T1000 (cell line): Measurements from ENCODE around the gene VGLL2.
A peak's percentile ranks its signal among the peaks of the same experiment; 100 is the strongest.
"Not testable (repeated sequence)": the region's sequence is repeated elsewhere in the genome, so short reads cannot be mapped to it uniquely, and the experiment has no call there.

ENCODE experiments used
- DNase-seq: peaks from one replicate; lab custom pipeline; 2025; ENCODE audit warnings: mixed read lengths; lab: John Stamatoyannopoulos, UW

Gene VGLL2, protein sequence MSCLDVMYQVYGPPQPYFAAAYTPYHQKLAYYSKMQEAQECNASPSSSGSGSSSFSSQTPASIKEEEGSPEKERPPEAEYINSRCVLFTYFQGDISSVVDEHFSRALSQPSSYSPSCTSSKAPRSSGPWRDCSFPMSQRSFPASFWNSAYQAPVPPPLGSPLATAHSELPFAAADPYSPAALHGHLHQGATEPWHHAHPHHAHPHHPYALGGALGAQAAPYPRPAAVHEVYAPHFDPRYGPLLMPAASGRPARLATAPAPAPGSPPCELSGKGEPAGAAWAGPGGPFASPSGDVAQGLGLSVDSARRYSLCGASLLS

DNA sequence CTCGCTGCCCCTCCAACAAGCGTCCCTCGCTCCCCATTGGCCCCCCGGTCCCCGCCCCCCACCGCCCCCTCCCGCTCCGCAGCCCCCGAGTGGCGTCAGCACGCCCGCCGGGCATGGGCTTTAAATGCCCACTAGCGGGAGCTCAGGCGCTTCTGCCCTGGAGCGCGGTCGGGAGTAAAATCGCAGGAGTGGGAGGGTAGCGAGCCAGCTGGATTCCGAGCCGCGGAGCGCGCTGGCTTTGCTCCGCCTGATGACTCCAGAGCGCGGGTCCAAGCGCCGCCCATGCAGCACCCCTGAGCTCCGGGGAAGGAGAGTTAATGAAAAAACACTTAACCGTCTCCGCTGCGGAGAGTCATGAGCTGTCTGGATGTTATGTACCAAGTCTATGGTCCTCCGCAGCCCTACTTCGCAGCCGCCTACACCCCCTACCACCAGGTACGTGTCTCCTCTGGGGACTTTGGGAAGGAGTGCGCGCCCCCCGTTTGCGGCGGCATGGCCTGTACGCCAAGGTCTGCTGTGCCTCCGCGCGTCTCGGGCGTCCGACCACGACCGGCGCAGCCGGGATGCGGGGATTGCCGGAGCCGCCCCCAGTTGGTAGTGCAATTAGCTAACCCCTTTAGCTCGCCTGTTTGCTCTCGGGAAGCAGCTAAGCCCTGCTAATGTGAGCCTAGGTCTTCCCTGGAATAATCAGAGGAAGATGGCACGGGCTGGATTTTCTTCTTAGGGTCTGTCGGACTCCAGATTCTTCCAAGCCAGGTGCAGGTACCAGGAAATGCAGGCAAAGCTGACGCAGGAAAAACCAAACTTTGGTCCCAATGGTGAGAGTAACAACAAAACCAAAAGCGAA is at the start of gene VGLL2:
Gene VGLL2 (plus strand): TSS at position 149 of the 847 bp plus-strand sequence. CDS start 206 bp downstream, at position 355.
- DNase-seq, result peak; percentile 57

DNA sequence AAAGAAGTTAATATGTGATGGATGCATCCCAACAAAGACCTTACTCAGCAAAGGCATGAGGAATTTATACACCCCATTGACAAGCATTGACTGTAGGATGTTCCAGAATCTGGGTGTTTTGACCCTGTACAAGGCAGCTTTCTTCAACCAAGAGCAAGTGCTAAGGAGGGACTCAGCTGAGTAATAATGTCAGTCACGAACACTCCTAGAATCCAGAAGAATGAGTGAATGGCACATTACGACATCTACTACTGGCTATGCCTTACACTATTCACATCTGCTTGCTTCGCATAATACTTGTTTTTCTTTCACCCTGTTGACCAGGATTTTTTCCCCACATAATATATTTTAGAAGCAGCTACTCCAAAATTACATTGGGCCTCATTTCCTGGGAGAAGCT is 42.5 kb upstream of the VGLL2 start:
- no peak for DNase-seq

DNA sequence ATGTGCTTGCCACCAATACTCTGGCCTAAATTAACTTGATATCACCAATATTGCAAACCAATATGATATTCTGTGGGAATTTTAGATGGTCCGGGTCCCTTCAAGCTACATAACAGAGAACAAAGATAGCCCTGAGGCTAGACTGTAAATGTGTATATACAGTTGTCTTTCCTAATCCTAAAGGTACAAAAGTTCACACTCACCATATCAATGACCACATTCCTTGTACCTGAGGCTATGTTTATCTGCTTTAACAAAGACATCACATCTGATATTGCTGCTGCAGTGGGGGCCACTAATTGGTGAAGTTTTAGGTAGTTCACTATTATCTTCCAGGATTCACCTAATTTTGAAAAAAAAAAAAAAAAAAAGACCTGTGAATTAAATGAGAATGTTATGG is 38.6 kb upstream of the VGLL2 start:
- DNase-seq, result no peak

DNA sequence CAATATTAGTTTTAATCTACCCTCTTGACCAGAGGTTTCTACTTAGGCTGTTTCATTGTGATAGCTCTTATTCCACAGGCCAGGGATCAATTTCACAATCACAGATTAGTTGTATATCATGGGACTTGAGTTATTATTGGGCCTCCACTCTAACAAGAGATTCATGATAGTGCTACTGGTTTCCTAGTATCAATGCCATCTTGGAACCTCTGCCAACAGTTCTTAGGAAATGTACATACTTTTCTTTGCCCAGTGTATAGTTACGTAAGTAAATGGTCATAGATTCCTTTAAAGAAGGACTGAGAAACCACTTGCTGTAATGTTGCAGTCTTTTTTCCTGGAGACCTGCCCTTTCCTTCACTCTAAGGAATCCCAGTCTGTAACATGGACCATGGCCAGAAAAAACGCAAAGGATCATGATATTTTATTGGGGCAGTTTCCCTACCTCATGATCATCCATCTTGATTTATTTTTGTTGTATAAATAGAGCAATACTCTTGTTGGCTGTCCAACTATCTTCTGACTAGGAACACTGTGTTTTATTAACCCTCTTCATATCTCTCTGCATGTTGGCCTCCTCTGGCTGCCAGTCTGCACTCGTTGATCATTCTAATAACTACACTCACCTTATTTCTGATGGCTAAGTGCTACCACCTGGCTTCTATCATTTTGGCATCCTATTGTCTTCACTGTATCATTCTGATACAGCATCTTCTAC is 38.0 kb upstream of the VGLL2 start:
- no peak for DNase-seq

DNA sequence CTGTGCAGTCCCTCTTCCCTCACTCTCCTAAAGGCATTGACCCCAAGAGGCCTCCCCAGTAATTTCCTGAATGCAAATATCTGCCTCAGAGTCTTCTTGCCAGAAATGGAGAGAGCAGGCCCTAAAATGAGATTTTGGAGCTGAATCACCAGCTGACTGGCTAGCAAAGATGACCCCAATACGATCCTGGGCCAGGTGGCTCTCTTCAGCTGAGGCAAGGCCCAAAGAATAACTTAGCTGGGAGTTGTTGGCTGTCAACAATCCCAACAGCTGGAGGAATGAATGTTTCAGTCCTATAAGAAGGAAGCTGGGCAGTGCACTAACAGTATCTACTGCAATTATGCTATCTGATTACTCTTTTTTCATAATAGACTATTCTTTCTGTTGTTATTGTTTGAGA is 37.2 kb upstream of the VGLL2 start:
- no peak for DNase-seq

DNA sequence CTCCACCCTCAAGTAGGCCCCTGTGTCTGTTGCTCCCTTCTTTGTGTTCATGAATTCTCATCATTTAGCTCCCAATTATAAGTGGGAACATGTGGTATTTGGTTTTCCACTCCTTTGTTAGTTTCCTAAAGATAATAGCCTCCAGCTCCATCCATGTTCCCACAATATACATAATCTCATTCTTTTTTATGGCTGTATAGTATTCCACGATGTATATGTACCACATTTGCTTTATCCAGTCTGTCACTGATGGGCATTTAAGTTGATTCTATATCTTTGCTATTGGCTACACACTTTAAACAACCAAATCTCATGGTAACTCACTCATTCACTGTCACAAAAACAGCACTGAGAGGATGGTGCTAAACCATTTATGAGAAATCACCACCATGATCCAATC is 35.5 kb upstream of the VGLL2 start:
- DNase-seq, result no peak

DNA sequence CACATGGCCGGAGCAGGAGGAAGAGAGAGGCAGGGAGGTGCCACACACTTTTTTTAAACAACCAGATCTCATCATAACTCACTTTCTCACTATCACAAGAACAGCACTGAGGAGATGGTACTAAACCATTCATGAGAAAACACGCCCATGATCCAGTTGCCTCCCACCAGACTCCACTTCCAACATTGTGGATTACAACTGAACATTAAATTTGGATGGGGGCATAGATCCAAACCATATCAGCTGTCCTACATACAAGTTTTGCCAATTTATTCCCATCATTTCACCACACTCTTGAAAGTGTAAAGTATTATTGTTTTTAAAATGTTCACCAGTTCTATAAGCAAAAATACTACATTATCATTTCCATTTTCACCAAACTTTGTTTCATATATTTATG is 33.9 kb upstream of the VGLL2 start:
- no peak for DNase-seq

DNA sequence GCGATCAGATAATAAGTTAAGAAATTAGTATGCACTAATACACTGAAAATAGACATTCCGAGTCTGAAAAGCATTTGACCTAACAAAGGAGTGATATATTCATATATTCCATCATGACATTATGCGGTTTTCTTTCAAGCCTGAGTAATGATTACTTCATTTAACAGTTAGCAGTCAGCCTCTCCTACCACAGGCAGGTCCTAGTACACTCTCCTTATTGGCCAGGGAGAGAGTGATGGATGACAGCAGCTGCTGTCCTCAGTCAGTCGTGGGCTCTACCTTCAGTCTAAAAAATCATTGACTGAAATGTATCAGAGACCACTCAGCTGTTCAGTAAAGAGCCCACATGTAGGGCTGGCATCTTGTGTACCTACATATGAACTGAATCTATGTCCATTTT is 33.2 kb upstream of the VGLL2 start:
- no peak for DNase-seq

DNA sequence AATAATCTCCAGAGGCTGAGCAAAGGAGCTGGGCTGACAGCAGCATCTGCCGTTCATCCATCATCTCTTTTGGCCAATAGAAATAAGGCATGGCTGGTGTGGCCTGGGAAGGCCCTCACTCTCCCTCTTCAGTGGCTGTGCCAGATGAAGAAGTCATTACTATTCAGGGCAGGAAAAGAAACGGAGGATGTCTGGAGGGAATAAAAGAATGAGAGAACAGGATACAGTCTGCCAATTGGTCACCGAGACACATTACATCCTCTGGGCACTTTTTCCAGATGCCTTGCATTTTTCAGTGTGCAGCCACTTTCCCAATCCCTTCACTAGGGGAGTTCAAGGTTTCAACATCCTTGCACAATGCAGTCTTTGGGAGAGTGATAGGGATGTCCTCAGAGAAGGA is 32.2 kb upstream of the VGLL2 start:
- DNase-seq, result no peak

DNA sequence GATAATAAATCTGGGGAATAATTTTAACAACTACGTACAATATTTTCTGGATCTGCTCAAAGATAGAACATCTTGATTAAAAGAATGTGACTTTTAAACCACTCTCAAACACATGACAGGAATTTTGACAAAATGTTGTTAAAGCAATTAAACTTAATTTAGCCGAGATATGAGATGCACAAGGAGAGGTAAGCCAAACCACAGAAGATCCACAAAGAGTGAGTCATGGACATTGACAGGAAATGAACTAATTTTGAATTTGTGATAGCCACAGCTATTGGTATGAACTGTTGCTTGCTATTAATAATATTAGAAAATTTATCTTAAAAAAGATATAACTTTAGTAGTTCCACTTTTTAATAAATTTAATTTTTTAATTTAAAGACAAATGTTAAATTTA is 27.8 kb upstream of the VGLL2 start:
- no peak for DNase-seq

DNA sequence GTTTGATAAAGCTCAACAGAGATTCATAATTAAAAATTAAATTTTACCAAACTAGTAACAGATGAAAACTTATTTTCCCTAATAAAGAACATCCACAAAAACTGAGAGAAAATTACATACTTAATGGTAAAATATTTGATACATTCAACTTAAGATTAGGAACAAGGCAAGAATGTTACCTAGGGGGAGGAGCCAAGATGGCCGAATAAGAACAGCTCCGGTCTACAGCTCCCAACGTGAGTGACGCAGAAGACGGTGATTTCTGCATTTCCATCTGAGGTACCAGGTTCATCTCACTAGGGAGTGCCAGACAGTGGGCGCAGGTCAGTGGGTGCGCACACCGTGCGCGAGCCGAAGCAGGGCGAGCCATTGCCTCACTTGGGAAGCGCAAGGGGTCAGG is 20.8 kb upstream of the VGLL2 start:
- DNase-seq, result not testable (repeated sequence)

DNA sequence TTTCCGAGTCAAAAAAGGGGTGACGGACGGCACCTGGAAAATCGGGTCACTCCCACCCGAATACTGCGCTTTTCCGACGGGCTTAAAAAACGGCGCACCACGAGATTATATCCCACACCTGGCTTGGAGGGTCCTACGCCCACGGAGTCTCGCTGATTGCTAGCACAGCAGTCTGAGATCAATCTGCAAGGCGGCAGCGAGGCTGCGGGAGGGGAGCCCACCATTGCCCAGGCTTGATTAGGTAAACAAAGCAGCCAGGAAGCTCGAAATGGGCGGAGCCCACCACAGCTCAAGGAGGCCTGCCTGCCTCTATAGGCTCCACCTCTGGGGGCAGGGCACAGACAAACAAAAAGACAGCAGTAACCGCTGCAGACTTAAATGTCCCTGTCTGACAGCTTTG is 20.4 kb upstream of the VGLL2 start:
- not testable (repeated sequence) for DNase-seq

DNA sequence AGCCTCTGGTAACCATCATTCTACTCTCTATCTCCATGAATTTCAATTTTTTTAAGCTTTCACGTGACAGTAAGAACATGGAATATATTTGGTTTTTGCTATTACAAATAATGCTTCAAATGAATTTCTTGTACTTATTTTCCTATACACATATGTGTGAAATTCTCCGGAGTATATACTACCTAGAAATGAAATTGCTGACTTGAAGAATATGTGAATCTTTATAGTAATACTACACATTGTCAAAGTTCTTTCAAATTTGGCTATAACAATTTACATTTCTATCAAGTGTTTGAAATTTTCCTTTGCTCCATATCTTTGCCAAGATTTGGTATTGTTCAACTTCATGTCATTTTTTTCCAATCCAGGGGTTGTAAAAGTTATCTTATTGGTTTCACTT is 11.6 kb upstream of the VGLL2 start:
- DNase-seq, result no peak

DNA sequence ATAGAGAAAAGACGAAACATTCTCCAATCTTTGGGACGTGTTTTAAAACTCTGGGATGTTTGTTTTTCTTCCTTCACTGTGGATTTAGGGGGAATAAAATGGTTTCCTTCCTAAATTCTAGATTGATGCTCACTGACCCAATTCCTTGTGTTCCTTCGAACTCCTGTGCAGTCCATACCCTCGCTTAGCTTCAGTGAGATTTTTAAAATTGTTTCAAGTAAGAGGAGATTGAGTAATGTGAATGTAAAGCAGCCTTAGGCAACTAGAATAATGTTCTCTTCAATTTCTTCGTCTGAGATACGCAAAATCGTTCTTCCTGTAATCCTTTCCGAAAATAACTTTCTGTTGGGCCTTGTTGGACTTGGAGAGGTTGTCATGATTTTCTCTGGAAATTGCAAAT is 2.6 kb upstream of the VGLL2 start:
- no peak for DNase-seq

DNA sequence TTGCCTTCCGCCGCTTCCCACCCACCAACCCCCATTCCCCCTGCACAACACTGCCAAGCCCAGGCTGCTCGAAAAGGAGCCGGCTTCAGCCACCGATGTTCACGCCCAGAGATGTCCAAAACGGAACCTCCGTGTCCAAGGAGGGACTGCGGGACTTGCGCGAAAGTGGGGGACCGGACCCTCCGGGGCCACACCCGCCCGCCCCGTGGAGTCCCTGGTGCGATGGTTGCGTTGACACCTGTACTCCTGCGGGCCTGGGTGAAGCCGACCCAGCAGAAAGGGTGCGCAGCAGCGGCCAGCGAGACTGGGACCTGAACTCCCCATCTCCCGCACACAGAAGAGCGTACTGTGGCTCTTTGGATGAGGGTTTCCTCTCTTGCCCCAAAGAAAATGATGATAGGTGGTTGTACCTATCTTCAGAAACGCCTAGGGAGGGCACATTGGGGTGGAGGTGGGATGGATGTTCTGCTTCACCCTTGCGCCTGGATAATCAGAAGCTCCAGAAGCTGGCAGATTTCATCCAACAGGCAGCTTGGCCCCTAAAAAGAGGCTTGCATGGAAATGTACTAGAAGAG is 1.9 kb upstream of the VGLL2 start:
- no peak for DNase-seq

DNA sequence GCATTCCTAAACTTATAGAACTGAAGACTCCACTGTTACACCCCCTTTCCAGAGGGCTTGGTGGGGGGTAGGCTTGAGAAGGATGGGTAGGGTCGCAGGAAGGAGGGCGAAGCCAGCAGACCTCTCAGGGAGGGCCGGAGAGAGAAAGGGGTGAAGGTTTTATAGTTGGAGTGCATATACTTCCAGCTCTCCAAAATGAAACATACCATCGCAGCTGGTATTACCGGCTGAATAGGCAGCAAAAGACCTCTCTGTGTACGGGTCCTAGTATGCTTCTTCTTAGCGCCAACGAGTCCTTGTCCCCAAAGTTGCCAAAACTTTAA is 1.0 kb upstream of the VGLL2 start:
- no peak for DNase-seq

DNA sequence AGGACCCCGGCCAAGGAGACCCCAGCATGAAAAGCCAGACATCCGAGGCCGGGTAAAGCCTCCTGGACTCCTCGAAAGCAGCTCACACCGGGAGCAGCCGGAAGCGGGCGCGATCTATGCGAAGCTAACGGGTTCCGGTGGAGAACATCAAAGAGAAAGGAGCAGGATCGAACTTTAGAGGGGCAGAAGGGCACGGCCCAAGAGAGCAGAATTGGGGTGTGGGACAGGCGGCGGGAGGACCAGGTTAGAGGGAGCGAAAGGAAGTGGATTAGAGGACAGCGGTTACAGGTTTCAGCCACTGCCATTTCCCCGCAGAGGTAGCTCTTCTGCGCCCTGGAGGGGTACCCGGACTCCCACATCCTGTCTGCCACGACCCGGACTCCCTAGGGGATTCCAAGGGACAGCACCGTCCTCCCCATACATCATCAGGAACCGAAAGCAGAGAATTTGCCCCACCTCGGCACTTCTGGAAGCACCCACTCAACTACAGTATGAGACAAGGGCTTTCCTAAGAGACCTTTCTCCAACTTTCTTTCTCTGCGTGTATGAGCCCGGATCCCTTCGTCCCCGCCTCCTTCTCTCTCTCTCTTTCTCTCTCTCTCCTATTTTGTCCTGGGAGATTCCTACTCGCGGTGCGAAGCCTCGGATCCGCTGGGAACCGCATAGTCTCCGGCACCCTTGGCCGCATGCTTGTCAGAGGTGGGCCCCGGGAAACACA is 507 bp upstream of the VGLL2 start:
- peak; percentile 57 for DNase-seq

DNA sequence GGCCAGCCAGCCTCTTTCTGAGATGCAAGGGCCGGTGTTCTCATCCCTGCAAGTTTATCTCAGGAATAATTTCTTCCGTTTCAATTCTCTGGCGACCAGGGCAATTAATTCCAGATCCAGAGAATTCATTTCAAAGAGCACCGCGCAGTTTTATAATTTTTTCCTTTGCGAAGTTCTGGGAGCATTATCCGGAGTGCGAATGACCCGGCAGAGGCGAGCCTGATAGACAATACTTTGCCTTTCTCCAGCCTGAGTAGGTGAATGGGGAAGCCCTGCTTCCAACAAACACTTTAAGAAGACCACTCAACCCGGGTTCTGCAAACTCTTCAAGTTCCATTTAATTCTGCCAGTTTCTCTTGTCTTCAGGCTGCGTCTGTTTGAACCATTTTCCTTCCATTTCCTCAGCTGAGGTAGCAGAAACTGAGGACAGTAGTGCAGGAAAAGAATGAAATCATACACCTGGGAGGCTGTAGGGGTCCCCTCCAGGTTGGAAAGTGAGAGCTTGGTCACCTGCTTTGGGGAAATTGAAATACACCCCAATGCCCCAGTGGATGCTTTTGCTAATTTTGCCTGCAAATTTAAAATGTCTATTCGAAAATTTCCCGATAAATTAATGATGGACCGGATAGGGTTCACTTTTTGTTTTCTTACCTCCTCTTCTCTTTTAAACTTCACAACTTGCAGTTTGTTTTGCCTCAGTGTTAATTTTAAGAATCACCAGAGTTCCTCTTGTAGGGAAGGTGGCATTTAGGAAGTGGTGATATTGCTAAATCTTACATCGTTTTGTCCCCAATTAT is 1.1 kb downstream of the VGLL2 start:
- no peak for DNase-seq

DNA sequence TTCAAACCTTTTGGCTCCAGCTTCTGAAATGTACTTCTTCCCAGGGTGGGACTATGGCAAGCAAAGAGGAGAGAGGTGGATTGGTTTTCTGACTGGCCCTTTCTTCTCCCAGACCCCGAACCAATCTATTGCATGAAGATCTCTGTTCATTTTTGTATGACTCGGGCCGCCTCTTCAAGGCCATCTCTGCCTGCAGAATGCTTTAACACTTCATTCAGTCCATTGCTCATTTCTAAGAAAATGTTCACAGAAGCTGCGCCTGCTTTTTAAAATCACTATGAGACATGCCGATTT is 1.6 kb downstream of the VGLL2 start:
- no peak for DNase-seq

DNA sequence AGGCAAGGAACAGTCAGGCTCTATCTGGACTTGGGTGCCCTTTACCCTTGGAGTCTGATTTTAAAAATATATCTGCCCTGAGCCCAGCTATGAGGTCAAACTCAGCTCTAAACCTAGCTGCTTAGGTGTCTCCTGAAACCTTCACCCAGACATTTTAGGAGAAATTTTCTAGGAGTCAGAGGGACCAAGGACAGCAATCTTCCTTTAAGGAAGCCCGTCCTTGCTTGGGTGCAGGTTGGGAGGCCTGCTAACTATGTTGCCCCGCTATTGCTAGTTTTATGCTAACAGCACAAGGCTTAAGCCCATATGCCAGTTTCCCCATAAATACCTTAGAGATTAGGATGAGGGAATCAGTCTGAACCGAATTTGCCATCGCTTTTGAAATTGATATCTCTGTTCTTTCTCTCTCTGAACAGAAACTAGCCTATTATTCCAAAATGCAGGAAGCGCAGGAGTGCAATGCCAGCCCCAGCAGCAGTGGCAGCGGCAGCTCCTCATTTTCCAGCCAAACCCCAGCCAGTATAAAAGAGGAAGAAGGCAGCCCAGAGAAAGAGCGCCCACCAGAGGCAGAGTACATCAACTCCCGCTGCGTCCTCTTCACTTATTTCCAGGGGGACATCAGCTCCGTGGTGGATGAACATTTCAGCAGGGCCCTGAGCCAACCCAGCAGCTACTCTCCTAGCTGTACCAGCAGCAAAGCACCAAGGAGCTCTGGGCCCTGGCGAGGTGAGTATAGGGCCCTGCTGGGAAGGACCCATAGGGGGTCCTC is 2.6 kb downstream of the VGLL2 start:
- no peak for DNase-seq

DNA sequence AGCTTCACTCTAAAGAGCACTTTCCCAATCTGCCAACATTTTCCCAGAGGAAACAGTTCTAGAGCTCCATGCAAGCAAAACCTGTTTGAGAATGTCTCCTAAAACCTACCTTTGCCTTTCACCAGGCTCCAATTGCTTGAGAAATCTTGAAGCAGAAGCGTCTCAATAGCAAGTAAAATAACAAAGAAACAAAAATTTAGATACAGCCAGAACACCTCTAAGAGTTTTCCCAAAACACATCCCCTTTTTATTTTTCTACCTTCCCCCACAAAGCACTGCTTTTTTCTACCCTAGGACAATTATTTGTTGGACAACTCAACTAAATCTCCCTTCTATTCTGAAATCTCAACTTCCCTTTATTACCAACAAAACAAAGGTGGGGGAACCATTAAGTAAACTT is 3.6 kb downstream of the VGLL2 start:
- no peak for DNase-seq
